GM23248 (cell line): Measurements from ENCODE around the gene DIP2C. TPM values are rescaled to one million over a fixed set of nuclear protein-coding genes. Genes with fewer than 3 reads are reported as not detected.
A peak's percentile ranks its signal among the peaks of the same experiment; 100 is the strongest.

ENCODE experiments used
- DNase-seq: peaks from one replicate; pipeline ENCODE4 v3.0.0-alpha.2; 2015
- H2AFZ ChIP-seq: fragments of 200-600 bp; sonication (generic); 2 replicates; pipeline ENCODE4 v1.6.1; 2016; ENCODE audit warnings: antibody characterized with exemption
- H3F3A ChIP-seq: fragments of 200-600 bp; sonication (generic); 2 replicates; pipeline ENCODE4 v1.6.1; 2016; ENCODE audit warnings: mild to moderate bottlenecking, antibody characterized with exemption, mixed run types; ENCODE audit not compliant: insufficient read depth
- H3K27ac ChIP-seq: fragments of 200-600 bp; sonication (generic); 2 replicates; pipeline ENCODE4 v1.5.1; 2016; ENCODE audit warnings: mild to moderate bottlenecking
- H3K27me3 ChIP-seq: fragments of 200-600 bp; sonication (generic); replicated peaks from 2 replicates; pipeline ENCODE4 v1.6.1; 2016; ENCODE audit warnings: mild to moderate bottlenecking; ENCODE audit not compliant: insufficient read depth
- H3K36me3 ChIP-seq: fragments of 200-600 bp; sonication (generic); 2 replicates; pipeline ENCODE4 v1.6.1; 2016; ENCODE audit warnings: low read depth, mild to moderate bottlenecking
- H3K4me1 ChIP-seq: fragments of 200-600 bp; sonication (generic); 2 replicates; pipeline ENCODE4 v1.6.1; 2016; ENCODE audit warnings: mild to moderate bottlenecking; ENCODE audit not compliant: insufficient read depth
- H3K4me2 ChIP-seq: fragments of 200-600 bp; sonication (generic); one replicate; pipeline ENCODE4 v1.6.1; 2016; ENCODE audit warnings: mild to moderate bottlenecking; ENCODE audit not compliant: unreplicated experiment
- H3K4me3 ChIP-seq: fragments of 200-600 bp; sonication (generic); 2 replicates; pipeline ENCODE4 v1.5.1; 2016; ENCODE audit warnings: mild to moderate bottlenecking
- H3K79me2 ChIP-seq: fragments of 200-600 bp; sonication (generic); 2 replicates; pipeline ENCODE4 v1.6.1; 2016; ENCODE audit warnings: mild to moderate bottlenecking; ENCODE audit not compliant: insufficient read depth
- H3K9ac ChIP-seq: fragments of 200-600 bp; sonication (generic); 2 replicates; pipeline ENCODE4 v1.6.1; 2016; ENCODE audit warnings: mild to moderate bottlenecking
- H3K9me2 ChIP-seq: fragments of 200-600 bp; sonication (generic); 2 replicates; pipeline ENCODE4 v1.6.1; 2016; ENCODE audit warnings: mixed run types, mild to moderate bottlenecking, moderate library complexity; ENCODE audit not compliant: insufficient read depth
- H3K9me3 ChIP-seq: fragments of 200-600 bp; sonication (generic); one replicate; pipeline ENCODE4 v1.6.1; 2017; ENCODE audit warnings: low read depth
- H4K20me1 ChIP-seq: fragments of 200-600 bp; sonication (generic); 2 replicates; pipeline ENCODE4 v1.6.0; 2016; ENCODE audit not compliant: insufficient read depth
- EZH2 ChIP-seq: fragments of 200-600 bp; sonication (generic); IDR thresholded peaks from 2 replicates; pipeline ENCODE4 v1.6.1; 2018; ENCODE audit warnings: antibody characterized with exemption, mild to moderate bottlenecking; ENCODE audit not compliant: insufficient read depth, poor library complexity, severe bottlenecking
- EZH2phosphoT487 ChIP-seq: fragments of 200-600 bp; sonication (generic); IDR thresholded peaks from 2 replicates; pipeline ENCODE4 v1.6.1; 2018; ENCODE audit warnings: antibody characterized with exemption, moderate library complexity, mild to moderate bottlenecking, low read depth; ENCODE audit not compliant: insufficient read depth
- WGBS, 2 experiments: methylation state at CpG; one replicate each; pipeline ENCODE4 v1.1.6; 2015 to 2017; ENCODE audit warnings: low lambda C conversion rate in 2 of 2, low coverage in 1 of 2; ENCODE audit errors: missing lambda C conversion rate in 2 of 2; 5-methylcytosine and 5-hydroxymethylcytosine counted together
- in situ Hi-C: fragments of 300-500 bp; cut with MboI; formaldehyde crosslinking; loops from 2 replicates; pipeline ENCODE4 v1.15.0; 2020
- polyA plus RNA-seq: library from polyadenylated mRNA; unstranded; fragments of >200 nt; fragmentation: Nextera tagmentation; extraction: Ambion mirVana; gene quantifications from 2 replicates; pipeline ENCODE4 v1.2.1, GENCODE V29; 2016
- total RNA-seq: library from RNA; depleted of rRNA; stranded (reverse); fragments of >200 nt; shearing (Covaris generic); gene quantifications from 2 replicates; pipeline ENCODE4 v1.2.3, GENCODE V29; 2014

DIP2C gene
- total and polyA plus RNA-seq, 2 experiments from 2014 or later = 12.0 to 13.1 TPM

- Histone ChIP-seq H3K9ac (no peak overlapping the region), H3K4me2 (no peak overlapping the region), H3K79me2 (peaks cover 89% of the 10 kb centered on the region), H3K36me3 (no peaks in the 10 kb centered on the region), H3F3A (peaks cover 5% of the 10 kb centered on the region; the same call in 1 of the 2 replicates), H3K4me1 (peaks cover 6% of the 10 kb centered on the region), H3K4me3 (no peak overlapping the region), H3K27ac (no peak overlapping the region), H3K9me3 (no peaks in the 10 kb centered on the region), H3K27me3 (no peaks in the 10 kb centered on the region), H2AFZ (no peak overlapping the region), H4K20me1 (peaks cover 9% of the 10 kb centered on the region; the same call in 1 of the 2 replicates), H3K9me2 (no peaks in the 10 kb centered on the region)
- WGBS, 2 experiments = 79 to 81% methylated on average over 15 to 17 of the region's 17 CpGs
- in situ Hi-C loops = no loop called here
- no peak for DNase-seq
- TF ChIP-seq EZH2 (no peak), EZH2phosphoT487 (no peak)
Measured at GRCh38 chr10:558364-558763, 131.1 kb downstream of the DIP2C start.

- Histone ChIP-seq H3K27me3 (no peaks in the 10 kb centered on the region), H3K9ac (no peak overlapping the region), H2AFZ (no peak overlapping the region), H3K4me2 (no peak overlapping the region), H3K4me1 (peaks cover 6% of the 10 kb centered on the region), H4K20me1 (peaks cover 9% of the 10 kb centered on the region; the same call in 1 of the 2 replicates), H3F3A (peaks cover 5% of the 10 kb centered on the region; the same call in 1 of the 2 replicates), H3K36me3 (no peaks in the 10 kb centered on the region), H3K27ac (no peak overlapping the region), H3K4me3 (no peak overlapping the region), H3K79me2 (peaks cover 89% of the 10 kb centered on the region), H3K9me2 (no peaks in the 10 kb centered on the region), H3K9me3 (no peaks in the 10 kb centered on the region)
- DNase-seq = peak; percentile 30
- in situ Hi-C loops = no loop called here
- no peak for TF ChIP-seq EZH2phosphoT487
- TF ChIP-seq EZH2 = no peak
- 73 to 85% methylated on average over 7 to 10 of the region's 10 CpGs for WGBS, 2 experiments
Measured at GRCh38 chr10:557792-558328, 131.6 kb downstream of the DIP2C start.

- Histone ChIP-seq H3K27me3 (no peaks in the 10 kb centered on the region), H3K36me3 (no peaks in the 10 kb centered on the region), H3K4me1 (peaks cover 6% of the 10 kb centered on the region), H4K20me1 (peaks cover 9% of the 10 kb centered on the region; the same call in 1 of the 2 replicates), H3K4me2 (no peak overlapping the region), H3F3A (peaks cover 5% of the 10 kb centered on the region; the same call in 1 of the 2 replicates), H3K9me3 (no peaks in the 10 kb centered on the region), H3K9me2 (no peaks in the 10 kb centered on the region), H3K27ac (no peak overlapping the region), H3K79me2 (peaks cover 89% of the 10 kb centered on the region), H2AFZ (no peak overlapping the region), H3K9ac (no peak overlapping the region), H3K4me3 (no peak overlapping the region)
- in situ Hi-C loops = no loop called here
- WGBS, 2 experiments = 89 to 90% methylated on average over 14 of the region's 14 CpGs
- no peak for DNase-seq
- no peak for TF ChIP-seq EZH2phosphoT487
- TF ChIP-seq EZH2 = no peak
Measured at GRCh38 chr10:556971-557637, 132.4 kb downstream of the DIP2C start.

- H3K27me3 ChIP-seq = no peaks in the 10 kb centered on the region
- peaks cover 6% of the 10 kb centered on the region for H3K4me1 ChIP-seq
- H4K20me1 ChIP-seq = peaks cover 9% of the 10 kb centered on the region; the same call in 1 of the 2 replicates
- no peak overlapping the region for H3K4me2 ChIP-seq
- DNase-seq = no peak
- H3K36me3 ChIP-seq = no peaks in the 10 kb centered on the region
- no peaks in the 10 kb centered on the region for H3K9me3 ChIP-seq
- no peaks in the 10 kb centered on the region for H3K9me2 ChIP-seq
- peaks cover 89% of the 10 kb centered on the region for H3K79me2 ChIP-seq
- no peak for TF ChIP-seq EZH2
- TF ChIP-seq EZH2phosphoT487 = no peak
- H3K9ac ChIP-seq = no peak overlapping the region
- peaks cover 5% of the 10 kb centered on the region; the same call in 1 of the 2 replicates for H3F3A ChIP-seq
- in situ Hi-C loops = no loop called here
- 84 to 90% methylated on average over 12 to 27 of the region's 27 CpGs for WGBS, 2 experiments
- no peak overlapping the region for H2AFZ ChIP-seq
- H3K4me3 ChIP-seq = no peak overlapping the region
- no peak overlapping the region for H3K27ac ChIP-seq
Measured at GRCh38 chr10:555682-556350, 133.7 kb downstream of the DIP2C start.
